GM23248 (cell line): ENCODE measurements around the gene FGF14.

Source experiments
- EZH2 ChIP-seq: fragments of 200-600 bp; sonication (generic); IDR thresholded peaks from 2 replicates; pipeline ENCODE4 v1.6.1; 2018; ENCODE audit warnings: antibody characterized with exemption, mild to moderate bottlenecking; ENCODE audit not compliant: insufficient read depth, poor library complexity, severe bottlenecking
- EZH2phosphoT487 ChIP-seq: fragments of 200-600 bp; sonication (generic); IDR thresholded peaks from 2 replicates; pipeline ENCODE4 v1.6.1; 2018; ENCODE audit warnings: antibody characterized with exemption, moderate library complexity, mild to moderate bottlenecking, low read depth; ENCODE audit not compliant: insufficient read depth

- TF ChIP-seq EZH2phosphoT487: no peak
- TF ChIP-seq EZH2: no peak
Observed at GRCh38 chr13:101811881-101812280, 590.0 kb downstream of the FGF14 start.
